ENCODE measurements around the gene ITGB4. TPM values are rescaled to one million over a fixed set of nuclear protein-coding genes. Genes with fewer than 3 reads are reported as not detected.

ITGB4 gene
- total RNA-seq, 1 experiment from 2014 or later: 5.3 TPM

- no peak overlapping the region for H3K4me2 ChIP-seq (ENCODE audit: insufficient read depth, insufficient read length, low read length)
- Mint-ChIP-seq H3K27ac (no peak overlapping the region), H3K9me3 (no peaks in the 10 kb centered on the region), H3K36me3 (ENCODE audit: insufficient read depth in 1 of 3, low read depth in 3 of 3) (no peaks in the 10 kb centered on the region), H3K4me3 (no peak overlapping the region), H3K27me3 (ENCODE audit: low read depth) (no peaks in the 10 kb centered on the region), H3K4me1 (peaks cover 6 to 7% of the 10 kb centered on the region in 2 experiments)
- H3K27ac ChIP-seq (ENCODE audit: insufficient read length, low read depth, low read length): no peak overlapping the region
- H3T11ph ChIP-seq (ENCODE audit: low read length): no peak overlapping the region
- H3K79me2 ChIP-seq (ENCODE audit: insufficient read depth, low read length): no peaks in the 10 kb centered on the region
- no peak for TF ChIP-seq CTCF (conservative IDR thresholded peaks at IDR 0.05)
- H3K56ac ChIP-seq (ENCODE audit: insufficient read length, low read depth, low read length): no peak overlapping the region
- H4K8ac ChIP-seq (replicated peaks; ENCODE audit: insufficient read length, low read depth, low read length): no peak overlapping the region
- H3K14ac ChIP-seq (ENCODE audit: insufficient read depth, low read length): no peak overlapping the region; the same call in 1 of the 2 replicates
- H2BK20ac ChIP-seq (ENCODE audit: low read depth, low read length, poor library complexity, severe bottlenecking): no peak overlapping the region
- H2BK5ac ChIP-seq (ENCODE audit: insufficient read length, low read length): no peak overlapping the region
- no peaks in the 10 kb centered on the region for H3K4me1 ChIP-seq (ENCODE audit: insufficient read depth, low read length)
- H2BK15ac ChIP-seq (ENCODE audit: low read depth, low read length): no peak overlapping the region
- no peaks in the 10 kb centered on the region for H3K27me3 ChIP-seq (ENCODE audit: insufficient read depth, low read length)
- WGBS (ENCODE audit: extremely low coverage, insufficient read length, low lambda C conversion rate): no CpG with 5 or more reads among the region's 18 CpGs
- no peak overlapping the region for H3K4ac ChIP-seq (ENCODE audit: low read depth, low read length)
- no peak overlapping the region for H2AFZ ChIP-seq (ENCODE audit: low read length)
- no peaks in the 10 kb centered on the region for H3K9me3 ChIP-seq (ENCODE audit: control insufficient read depth, low read depth, low read length)
- H4K91ac ChIP-seq (ENCODE audit: insufficient read length, low read depth, low read length): no peak overlapping the region
- H2BK120ac ChIP-seq (ENCODE audit: low read depth, low read length, poor library complexity, severe bottlenecking): no peak overlapping the region
- H2AK5ac ChIP-seq (ENCODE audit: insufficient read length, low read length): no peak overlapping the region
- H3K79me1 ChIP-seq (ENCODE audit: insufficient read depth, low read depth, low read length, poor library complexity, severe bottlenecking): no peaks in the 10 kb centered on the region
- H3K23ac ChIP-seq (ENCODE audit: insufficient read length, low read depth, low read length): no peak overlapping the region
- no peak overlapping the region for H2BK12ac ChIP-seq (ENCODE audit: insufficient read length, low read depth, low read length)
- no peak overlapping the region for H3K9ac ChIP-seq (ENCODE audit: extremely low read depth, insufficient read length, low read length)
- H4K5ac ChIP-seq (ENCODE audit: insufficient read length, low read depth, low read length): no peak overlapping the region
- DNase-seq: peak; percentile 30
- no peaks in the 10 kb centered on the region for H3K23me2 ChIP-seq (ENCODE audit: insufficient read length, low read depth, low read length, poor library complexity, severe bottlenecking)
- H3K18ac ChIP-seq (ENCODE audit: insufficient read length, low read depth, low read length): no peak overlapping the region
- no peaks in the 10 kb centered on the region for H4K20me1 ChIP-seq (ENCODE audit: control insufficient read depth, insufficient read depth, insufficient read length)
Observed at GRCh38 chr17:75733471-75733870, 12.2 kb downstream of the ITGB4 start.
